IMR-90 (cell line): ENCODE measurements around the gene EVA1C. TPM values are rescaled to one million over a fixed set of nuclear protein-coding genes. Genes with fewer than 3 reads are reported as not detected.

Source experiments
- ATAC-seq: fragments of 200-7000 bp; cut with Tn5 transposase; 2 replicates; pipeline ENCODE4 v1.9.1; 2020; ENCODE audit warnings: low read depth, mild to moderate bottlenecking, moderate library complexity
- BruUV-seq: library from RNA; stranded (reverse); fragments of 400-500 nt; replicated peaks from 2 replicates; lab custom pipeline; 2021; lab: Mats Ljungman, UMichigan
- CTCF ChIA-PET: fragments of 300-600 bp; formaldehyde crosslinking; extraction: SDS; loops from one replicate; lab custom pipeline; 2021; ENCODE audit warnings: antibody characterized with exemption; lab: Yijun Ruan, JAX
- POLR2A ChIA-PET: fragments of 300-600 bp; sonication (Branson Sonifier 250); formaldehyde crosslinking; loops from one replicate; lab custom pipeline; 2022; ENCODE audit warnings: antibody characterized with exemption; ENCODE audit not compliant: unreplicated experiment; lab: Charles Lee
- DNase-seq: peaks from one replicate; pipeline ENCODE4 v3.0.0; 2013
- H2AFZ ChIP-seq: replicated peaks from 2 replicates; pipeline ENCODE3; 2013; ENCODE audit warnings: low read length, mild to moderate bottlenecking; ENCODE audit not compliant: poor library complexity
- H2AK5ac ChIP-seq: 2 replicates; pipeline ENCODE4 v1.6.1; 2013; ENCODE audit warnings: low read depth, low read length, inconsistent platforms
- H2AK9ac ChIP-seq: replicated peaks from 2 replicates; pipeline ENCODE3; 2013; ENCODE audit warnings: mild to moderate bottlenecking, low read depth, low read length, moderate library complexity; ENCODE audit not compliant: poor library complexity
- H2BK120ac ChIP-seq: 2 replicates; pipeline ENCODE4 v1.6.1; 2013; ENCODE audit warnings: low read depth, low read length, inconsistent platforms
- H2BK15ac ChIP-seq: 3 replicates; pipeline ENCODE4 v1.6.1; 2013; ENCODE audit warnings: low read depth, low read length, inconsistent platforms
- H2BK20ac ChIP-seq: 2 replicates; pipeline ENCODE4 v1.6.1; 2013; ENCODE audit warnings: low read depth, mild to moderate bottlenecking, inconsistent platforms, low read length, moderate library complexity
- H2BK5ac ChIP-seq: 2 replicates; pipeline ENCODE4 v1.6.1; 2013; ENCODE audit warnings: mild to moderate bottlenecking, low read depth, low read length, inconsistent platforms; ENCODE audit not compliant: poor library complexity, severe bottlenecking
- H3K14ac ChIP-seq: replicated peaks from 2 replicates; pipeline ENCODE4 v1.6.1; 2013; ENCODE audit warnings: low read depth, low read length, inconsistent platforms
- H3K18ac ChIP-seq: 2 replicates; pipeline ENCODE4 v1.6.1; 2013; ENCODE audit warnings: low read depth, low read length, control low read depth
- H3K23ac ChIP-seq: 2 replicates; pipeline ENCODE4 v1.6.1; 2013; ENCODE audit warnings: low read depth, low read length, inconsistent platforms
- H3K27ac ChIP-seq: 2 replicates; pipeline ENCODE4 v1.5.1; 2013; ENCODE audit warnings: mild to moderate bottlenecking, control low read depth, low read length; ENCODE audit not compliant: insufficient read depth
- H3K27me3 ChIP-seq: 2 replicates; pipeline ENCODE4 v1.6.1; 2013; ENCODE audit warnings: low read length; ENCODE audit not compliant: control insufficient read depth, insufficient read depth
- H3K36me3 ChIP-seq: 2 replicates; pipeline ENCODE4 v1.6.1; 2013; ENCODE audit warnings: low read length, mixed read lengths; ENCODE audit not compliant: control insufficient read depth, insufficient read depth
- H3K4ac ChIP-seq: 2 replicates; pipeline ENCODE4 v1.6.1; 2013; ENCODE audit warnings: low read depth, low read length, inconsistent platforms
- H3K4me1 ChIP-seq: 2 replicates; pipeline ENCODE4 v1.6.1; 2013; ENCODE audit warnings: low read length, mixed read lengths; ENCODE audit not compliant: control insufficient read depth, insufficient read depth
- H3K4me2 ChIP-seq: 2 replicates; pipeline ENCODE4 v1.6.1; 2013; ENCODE audit warnings: low read depth, mild to moderate bottlenecking, control low read depth, low read length, moderate library complexity
- H3K4me3 ChIP-seq: 2 replicates; pipeline ENCODE4 v1.5.1; 2013; ENCODE audit warnings: low read depth, mild to moderate bottlenecking, control low read depth, low read length, moderate library complexity; ENCODE audit not compliant: insufficient read depth
- H3K56ac ChIP-seq: 2 replicates; pipeline ENCODE4 v1.6.1; 2013; ENCODE audit warnings: low read length, inconsistent platforms; ENCODE audit not compliant: insufficient read depth; ENCODE audit errors: extremely low read depth
- H3K79me1 ChIP-seq, 2 experiments: 2 replicates each; pipeline ENCODE4 v1.6.1; 2013; ENCODE audit warnings: low read length in 2 of 2, inconsistent platforms in 1 of 2, low read depth in 1 of 2
- H3K9ac ChIP-seq: 2 replicates; pipeline ENCODE4 v1.6.1; 2013; ENCODE audit warnings: low read depth, low read length, control low read depth
- H3K9me1 ChIP-seq: 2 replicates; pipeline ENCODE4 v1.6.1; 2013; ENCODE audit warnings: low read length, inconsistent platforms; ENCODE audit not compliant: insufficient read depth
- H3K9me3 ChIP-seq: 2 replicates; pipeline ENCODE4 v1.6.1; 2013; ENCODE audit warnings: low read length; ENCODE audit not compliant: control insufficient read depth, insufficient read depth
- H4K20me1 ChIP-seq: 2 replicates; pipeline ENCODE4 v1.6.1; 2013; ENCODE audit warnings: low read length, inconsistent platforms; ENCODE audit not compliant: insufficient read depth
- H4K5ac ChIP-seq: 2 replicates; pipeline ENCODE4 v1.6.1; 2013; ENCODE audit warnings: mild to moderate bottlenecking, low read depth, low read length, control low read depth
- H4K8ac ChIP-seq, 2 experiments: 2 replicates each; pipeline ENCODE4 v1.6.1; 2013; ENCODE audit warnings: low read depth in 2 of 2, low read length in 2 of 2, control low read depth in 1 of 2, inconsistent platforms in 1 of 2
- H4K91ac ChIP-seq: 2 replicates; pipeline ENCODE4 v1.6.1; 2013; ENCODE audit warnings: low read depth, low read length, inconsistent platforms; ENCODE audit not compliant: insufficient read depth
- BHLHE40 ChIP-seq: fragments of 150-350 bp; IDR thresholded peaks from 2 replicates; pipeline ENCODE4 v1.6.1; 2016; ENCODE audit warnings: mild to moderate bottlenecking, low read depth, low read length
- CEBPB ChIP-seq: IDR thresholded peaks from 2 replicates; pipeline ENCODE4 v1.6.1; 2012; ENCODE audit warnings: low read depth, low read length, improper control_type of control experiment
- CHD1 ChIP-seq: IDR thresholded peaks from 2 replicates; pipeline ENCODE4 v1.6.1; 2012; ENCODE audit warnings: low read depth, low read length, improper control_type of control experiment
- CTCF ChIP-seq: conservative IDR thresholded peaks from 2 replicates; pipeline ENCODE4 v1.5.1; 2012; ENCODE audit warnings: mild to moderate bottlenecking, low read depth, low read length, improper control_type of control experiment
- ELK1 ChIP-seq: fragments of 150-350 bp; IDR thresholded peaks from 2 replicates; pipeline ENCODE4 v1.6.1; 2016; ENCODE audit warnings: low read depth, mild to moderate bottlenecking, low read length, moderate library complexity, borderline replicate concordance
- FOS ChIP-seq: fragments of 150-350 bp; IDR thresholded peaks from 2 replicates; pipeline ENCODE4 v1.6.1; 2016; ENCODE audit warnings: low read depth, low read length
- MAFK ChIP-seq: IDR thresholded peaks from 2 replicates; pipeline ENCODE4 v1.6.1; 2012; ENCODE audit warnings: low read depth, low read length, improper control_type of control experiment
- MAZ ChIP-seq: IDR thresholded peaks from 2 replicates; pipeline ENCODE4 v1.6.1; 2012; ENCODE audit warnings: low read depth, mild to moderate bottlenecking, low read length, improper control_type of control experiment, moderate library complexity, borderline replicate concordance
- MXI1 ChIP-seq: IDR thresholded peaks from 2 replicates; pipeline ENCODE4 v1.6.1; 2012; ENCODE audit warnings: low read depth, mild to moderate bottlenecking, low read length, moderate library complexity, borderline replicate concordance
- NFE2L2 ChIP-seq: fragments of 150-350 bp; IDR thresholded peaks from 2 replicates; pipeline ENCODE4 v1.6.1; 2016; ENCODE audit warnings: low read depth, mild to moderate bottlenecking, low read length
- POLR2A ChIP-seq: IDR thresholded peaks from 2 replicates; pipeline ENCODE4 v1.6.1; 2012; ENCODE audit warnings: mild to moderate bottlenecking, low read depth, low read length
- RAD21 ChIP-seq: IDR thresholded peaks from 2 replicates; pipeline ENCODE4 v1.6.1; 2012; ENCODE audit warnings: low read length, improper control_type of control experiment
- RCOR1 ChIP-seq: IDR thresholded peaks from 2 replicates; pipeline ENCODE4 v1.6.1; 2012; ENCODE audit warnings: mild to moderate bottlenecking, low read length, improper control_type of control experiment; ENCODE audit not compliant: insufficient replicate concordance
- RFX5 ChIP-seq: IDR thresholded peaks from 2 replicates; pipeline ENCODE4 v1.8.0; 2012; ENCODE audit warnings: low read depth, mild to moderate bottlenecking, low read length, moderate library complexity
- SMC3 ChIP-seq: fragments of 150-350 bp; IDR thresholded peaks from 2 replicates; pipeline ENCODE4 v1.6.1; 2016; ENCODE audit warnings: low read depth, mild to moderate bottlenecking, antibody characterized with exemption, low read length, moderate library complexity
- USF2 ChIP-seq: fragments of 150-350 bp; IDR thresholded peaks from 2 replicates; pipeline ENCODE4 v1.6.1; 2017; ENCODE audit warnings: mild to moderate bottlenecking, antibody characterized with exemption, low read length, low read depth
- WGBS, 2 experiments: methylation state at CpG; one replicate each; pipeline versions ENCODE4 v1.1.5 to v1.1.7; 2013; ENCODE audit warnings: missing lambda C conversion rate in 2 of 2; ENCODE audit not compliant: insufficient read length in 1 of 2; ENCODE audit errors: extremely low coverage in 2 of 2; 5-methylcytosine and 5-hydroxymethylcytosine counted together
- dilution Hi-C: fragments of 300-500 bp; cut with HindIII; formaldehyde crosslinking; loops from one replicate; pipeline ENCODE4 v1.14.3; 2018; ENCODE audit warnings: low sequenced_read_pairs; ENCODE audit not compliant: unreplicated experiment
- in situ Hi-C: fragments of 300-500 bp; cut with MboI; formaldehyde crosslinking; loops from 3 replicates; pipeline ENCODE4 v1.14.3; 2019; ENCODE audit warnings: low sequenced_read_pairs, inconsistent platforms, mixed read lengths
- intact Hi-C: fragments of 100-400 bp; cut with micrococcal nuclease; formaldehyde crosslinking; loops from 2 replicates; pipeline ENCODE4 v1.10.0; 2022
- polyA plus RNA-seq, 3 experiments: library from polyadenylated mRNA; depleted of rRNA; stranded (reverse); fragments of >200 nt; gene quantifications; 2 replicates each; pipeline ENCODE4 v1.2.3, GENCODE V29; 2012; ENCODE audit warnings: low replicate concordance in 1 of 3
- total RNA-seq: library from RNA; depleted of rRNA; stranded (reverse); fragments of >200 nt; gene quantifications from 2 replicates; pipeline ENCODE4 v1.2.3, GENCODE V29; 2012

EVA1C gene
- total and polyA plus RNA-seq, 2 of the 4 experiments (the other 2 are of a cell fraction): 0.72 to 1.1 TPM

GRCh38 chr21:32372755-32373154, 39.8 kb upstream of the EVA1C start:
- H4K8ac ChIP-seq: no peak overlapping the region
- no peak for TF ChIP-seq RCOR1
- TF ChIP-seq BHLHE40: no peak
- TF ChIP-seq CTCF: no peak
- TF ChIP-seq MAFK: no peak
- TF ChIP-seq ELK1: no peak
- TF ChIP-seq POLR2A: no peak
- no peak for TF ChIP-seq NFE2L2
- TF ChIP-seq CHD1: no peak
- TF ChIP-seq CEBPB: no peak
- no peak for TF ChIP-seq MXI1
- TF ChIP-seq RFX5: no peak
- no peak for TF ChIP-seq FOS
- TF ChIP-seq MAZ: no peak
- no peak for TF ChIP-seq SMC3
- no peak for TF ChIP-seq RAD21
- no peak for TF ChIP-seq USF2
- H3K36me3 ChIP-seq: peaks cover 27% of the 10 kb centered on the region
- CTCF ChIA-PET: interaction anchor here (0.6 to 1.2 kb wide), 3 partner anchors 8 to 228 kb away, joined by 3 to 5 read pairs (median 4); no protein-coding TSS in a partner anchor
- POLR2A ChIA-PET: interaction anchor here (0.7 kb wide), 1 partner anchor 13 kb away, joined by 3 read pairs; no protein-coding TSS in a partner anchor
- H3K79me1 ChIP-seq: peaks cover 19 to 22% of the 10 kb centered on the region in 2 experiments
- H3K4me2 ChIP-seq: no peak overlapping the region
- BruUV-seq: no TSS peak
- H4K20me1 ChIP-seq: no peaks in the 10 kb centered on the region
- H3K9me3 ChIP-seq: no peaks in the 10 kb centered on the region
- peaks cover 5% of the 10 kb centered on the region for H3K9me1 ChIP-seq
- no peak overlapping the region for H2BK20ac ChIP-seq
- no peak overlapping the region; the same call in 1 of the 2 replicates for H3K27ac ChIP-seq
- in situ Hi-C loops: no loop called here
- H2BK120ac ChIP-seq: no peak overlapping the region
- DNase-seq: peak; percentile 23
- no peak overlapping the region for H2AK5ac ChIP-seq
- H2BK15ac ChIP-seq: no peak overlapping the region
- no peak overlapping the region for H4K91ac ChIP-seq
- peak overlapping the region; percentile 46 for H2BK5ac ChIP-seq
- H2AFZ ChIP-seq: no peak overlapping the region
- no peaks in the 10 kb centered on the region for H3K27me3 ChIP-seq
- no peak overlapping the region for H3K23ac ChIP-seq
- H3K4me3 ChIP-seq: no peak overlapping the region
- H3K4me1 ChIP-seq: peaks cover 11% of the 10 kb centered on the region
- dilution Hi-C loops: no loop called here
- intact Hi-C loops: no loop called here
- ATAC-seq: no peak
- no peak overlapping the region for H3K14ac ChIP-seq
- peak overlapping the region; percentile 46; the same call in 1 of the 2 replicates for H3K18ac ChIP-seq
- H4K5ac ChIP-seq: no peak overlapping the region
- H3K4ac ChIP-seq: no peak overlapping the region
- no peak overlapping the region for H3K56ac ChIP-seq
- H3K9ac ChIP-seq: no peak overlapping the region
- no CpG with 5 or more reads among the region's 3 CpGs for WGBS, 2 experiments
- H2AK9ac ChIP-seq: no peak overlapping the region
